22Rv1 (cell line): ENCODE measurements around the gene YTHDF1.

ENCODE experiments used
- CTCF ChIP-seq: fragments of 450-650 bp; IDR thresholded peaks from 2 replicates; pipeline ENCODE4 v1.5.1; 2017; ENCODE audit warnings: mild to moderate bottlenecking
- ZFX ChIP-seq: fragments of 450-650 bp; IDR thresholded peaks from 2 replicates; pipeline ENCODE4 v1.6.1; 2017; ENCODE audit warnings: antibody characterized with exemption, borderline replicate concordance

- no peak for TF ChIP-seq CTCF
- TF ChIP-seq ZFX, result no peak
Observed at GRCh38 chr20:63236116-63236837, 20.3 kb upstream of the YTHDF1 start.
